Osteocyte (in vitro differentiated cells): Measurements from ENCODE around the gene PTPRN2. TPM values are rescaled to one million over a fixed set of nuclear protein-coding genes. Genes with fewer than 3 reads are reported as not detected.

Experiments used
- DNase-seq: peaks from one replicate; pipeline ENCODE4 v3.0.0; 2021; ENCODE audit warnings: mixed read lengths; ENCODE audit not compliant: unreplicated experiment; ENCODE audit errors: extremely low spot score
- H3K27ac Mint-ChIP-seq: one replicate; pipeline ENCODE4 v1.8.0; 2021; ENCODE audit warnings: mild to moderate bottlenecking, mixed read lengths; ENCODE audit not compliant: unreplicated experiment
- H3K27me3 Mint-ChIP-seq: one replicate; pipeline ENCODE4 v1.8.0; 2021; ENCODE audit warnings: mixed read lengths; ENCODE audit not compliant: unreplicated experiment
- H3K36me3 Mint-ChIP-seq: one replicate; pipeline ENCODE4 v1.8.0; 2021; ENCODE audit warnings: mixed read lengths; ENCODE audit not compliant: unreplicated experiment
- H3K4me1 Mint-ChIP-seq: one replicate; pipeline ENCODE4 v1.8.0; 2021; ENCODE audit warnings: mixed read lengths; ENCODE audit not compliant: unreplicated experiment
- H3K4me3 Mint-ChIP-seq: one replicate; pipeline ENCODE4 v1.8.0; 2021; ENCODE audit warnings: mild to moderate bottlenecking, moderate library complexity, mixed read lengths; ENCODE audit not compliant: unreplicated experiment
- H3K9me3 Mint-ChIP-seq: one replicate; pipeline ENCODE4 v1.8.0; 2021; ENCODE audit warnings: mixed read lengths; ENCODE audit not compliant: unreplicated experiment
- total RNA-seq: library from RNA; stranded (reverse); gene quantifications from 2 replicates; pipeline ENCODE4 v1.2.1, GENCODE V29; 2021
- TF ChIP-seq, protein P1 (sequence below): fragments of 200-600 bp; sonication (generic); IDR thresholded peaks from 2 replicates; pipeline ENCODE4 v1.5.0; 2021; ENCODE audit warnings: antibody characterized with exemption, mild to moderate bottlenecking, moderate library complexity

PTPRN2 gene
- total RNA-seq, 1 donor from 2014 or later, result 0.59 TPM

DNA sequence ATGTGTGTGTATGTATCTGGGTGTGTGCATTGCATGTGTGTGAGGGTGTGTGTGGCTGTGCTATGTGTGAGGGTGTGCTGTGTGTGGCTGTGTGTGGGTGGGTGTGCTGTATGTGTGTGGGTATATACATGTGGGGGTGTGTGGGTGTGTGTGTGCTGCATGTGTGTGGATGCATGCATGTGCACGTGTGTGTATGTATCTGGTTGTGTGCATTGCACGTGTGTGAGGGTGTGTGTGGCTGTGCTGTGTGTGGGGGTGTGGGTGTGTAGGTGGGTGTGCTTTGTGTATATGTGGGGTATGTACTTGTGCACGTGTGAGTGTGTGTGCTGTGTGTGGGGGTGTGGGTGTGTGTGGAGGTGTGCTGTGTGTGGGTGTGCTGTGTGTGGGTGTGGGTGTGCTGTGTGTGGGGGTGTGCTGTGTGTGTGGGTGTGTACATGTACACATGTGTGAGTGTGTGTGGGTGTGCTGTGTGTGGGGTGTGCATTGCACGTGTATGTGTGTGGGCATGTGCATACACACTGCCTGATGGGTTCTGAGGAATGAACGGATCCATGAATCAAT, 579.8 kb downstream of the PTPRN2 start:
- Mint-ChIP-seq H3K4me3 (no peak overlapping the region), H3K27ac (no peak overlapping the region), H3K4me1 (no peaks in the 10 kb centered on the region), H3K9me3 (peaks cover 37% of the 10 kb centered on the region), H3K36me3 (no peaks in the 10 kb centered on the region), H3K27me3 (no peaks in the 10 kb centered on the region)
- TF ChIP-seq, protein P1, sequence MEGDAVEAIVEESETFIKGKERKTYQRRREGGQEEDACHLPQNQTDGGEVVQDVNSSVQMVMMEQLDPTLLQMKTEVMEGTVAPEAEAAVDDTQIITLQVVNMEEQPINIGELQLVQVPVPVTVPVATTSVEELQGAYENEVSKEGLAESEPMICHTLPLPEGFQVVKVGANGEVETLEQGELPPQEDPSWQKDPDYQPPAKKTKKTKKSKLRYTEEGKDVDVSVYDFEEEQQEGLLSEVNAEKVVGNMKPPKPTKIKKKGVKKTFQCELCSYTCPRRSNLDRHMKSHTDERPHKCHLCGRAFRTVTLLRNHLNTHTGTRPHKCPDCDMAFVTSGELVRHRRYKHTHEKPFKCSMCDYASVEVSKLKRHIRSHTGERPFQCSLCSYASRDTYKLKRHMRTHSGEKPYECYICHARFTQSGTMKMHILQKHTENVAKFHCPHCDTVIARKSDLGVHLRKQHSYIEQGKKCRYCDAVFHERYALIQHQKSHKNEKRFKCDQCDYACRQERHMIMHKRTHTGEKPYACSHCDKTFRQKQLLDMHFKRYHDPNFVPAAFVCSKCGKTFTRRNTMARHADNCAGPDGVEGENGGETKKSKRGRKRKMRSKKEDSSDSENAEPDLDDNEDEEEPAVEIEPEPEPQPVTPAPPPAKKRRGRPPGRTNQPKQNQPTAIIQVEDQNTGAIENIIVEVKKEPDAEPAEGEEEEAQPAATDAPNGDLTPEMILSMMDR, result no peak
- DNase-seq, result no peak

DNA sequence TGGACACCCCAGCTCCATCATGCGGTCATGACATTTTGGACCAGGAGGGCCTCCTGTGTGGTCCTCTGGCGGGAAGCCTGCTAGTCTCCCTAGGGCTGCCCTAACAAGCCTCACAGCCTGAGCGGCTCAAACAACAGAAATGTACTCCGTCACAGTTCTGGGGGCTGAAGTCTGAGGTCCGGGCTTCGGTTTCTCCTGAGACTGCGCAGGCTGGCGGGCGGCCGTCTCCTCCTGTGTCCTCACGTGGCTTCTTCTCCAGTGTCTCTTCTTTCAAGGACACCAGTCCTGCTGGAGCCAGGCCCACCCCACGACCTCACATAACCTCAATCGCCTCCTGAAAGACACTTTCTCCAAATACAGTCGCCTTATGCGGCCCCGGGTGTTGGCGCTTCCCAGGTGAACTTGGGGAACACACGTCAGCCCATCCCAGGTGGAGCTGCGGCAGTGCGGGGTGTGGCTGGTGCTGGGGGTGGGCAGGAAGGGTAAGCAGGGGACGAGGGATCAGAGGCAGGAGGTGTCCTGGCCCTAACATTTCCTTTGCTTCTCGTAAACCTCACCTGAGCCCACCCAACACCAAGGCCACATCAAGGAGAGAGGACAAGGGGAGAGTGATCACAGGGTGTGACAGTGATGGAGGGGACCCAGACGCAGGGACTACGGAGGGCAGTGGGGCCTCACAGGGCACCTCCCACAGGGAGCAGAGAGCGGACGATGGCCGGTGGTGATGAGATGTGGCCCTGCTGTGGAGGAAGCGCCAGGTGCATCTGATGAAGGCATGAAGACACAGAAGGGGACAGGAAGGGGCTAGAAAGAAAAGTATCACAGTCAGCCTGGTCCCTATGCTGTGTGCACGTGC, 580.6 kb downstream of the PTPRN2 start:
- no peaks in the 10 kb centered on the region for H3K4me1 Mint-ChIP-seq
- H3K27me3 Mint-ChIP-seq, result no peaks in the 10 kb centered on the region
- TF ChIP-seq, protein P1, result no peak
- H3K9me3 Mint-ChIP-seq, result peaks cover 33% of the 10 kb centered on the region
- peaks cover under 1% of the 10 kb centered on the region for H3K36me3 Mint-ChIP-seq
- no peak overlapping the region for H3K4me3 Mint-ChIP-seq
- no peak for DNase-seq
- H3K27ac Mint-ChIP-seq, result no peak overlapping the region

DNA sequence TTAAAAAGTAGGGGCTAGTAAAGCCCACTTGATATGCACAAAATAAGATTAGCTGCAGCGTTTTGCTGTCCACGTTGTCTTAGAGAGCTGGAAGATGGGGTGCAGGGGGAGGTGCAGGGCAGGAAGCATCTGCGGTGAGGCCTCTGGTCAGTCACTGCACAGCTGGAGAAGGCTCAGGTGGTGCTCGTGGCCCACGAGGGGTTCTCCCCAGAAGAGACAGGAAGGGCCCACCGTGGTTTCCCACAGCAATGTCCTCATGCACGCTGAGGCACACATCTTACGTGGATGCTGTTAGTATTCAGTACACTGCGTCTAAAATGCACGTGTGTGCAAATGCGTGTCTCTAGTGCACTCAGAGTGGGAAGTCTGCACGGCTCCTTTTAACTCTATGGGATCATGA, 582.1 kb downstream of the PTPRN2 start:
- no peaks in the 10 kb centered on the region for H3K4me1 Mint-ChIP-seq
- peaks cover 32% of the 10 kb centered on the region for H3K9me3 Mint-ChIP-seq
- TF ChIP-seq, protein P1, result no peak
- no peaks in the 10 kb centered on the region for H3K27me3 Mint-ChIP-seq
- no peak for DNase-seq
- H3K36me3 Mint-ChIP-seq, result peaks cover 2% of the 10 kb centered on the region
- no peak overlapping the region for H3K4me3 Mint-ChIP-seq
- H3K27ac Mint-ChIP-seq, result no peak overlapping the region

DNA sequence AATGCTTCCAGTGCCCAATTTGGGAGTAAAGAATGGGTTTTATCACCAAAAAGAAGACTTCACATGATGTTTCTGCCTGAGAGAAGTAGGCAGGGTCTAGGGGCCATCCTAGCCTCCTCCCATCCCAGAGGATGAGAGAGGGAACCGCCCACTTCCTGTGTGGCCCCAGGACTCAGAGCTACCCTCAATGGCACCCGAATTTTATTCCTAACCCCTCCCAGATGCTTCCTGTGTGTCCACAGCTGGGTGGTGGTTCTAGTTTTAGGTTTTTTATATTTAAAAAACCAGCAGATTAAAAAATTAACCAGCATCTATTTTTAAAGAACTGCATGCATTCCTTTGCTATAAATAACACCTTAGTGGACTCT, 583.5 kb downstream of the PTPRN2 start:
- peaks cover 2% of the 10 kb centered on the region for H3K36me3 Mint-ChIP-seq
- TF ChIP-seq, protein P1, result no peak
- DNase-seq, result no peak
- no peak overlapping the region for H3K4me3 Mint-ChIP-seq
- no peaks in the 10 kb centered on the region for H3K27me3 Mint-ChIP-seq
- H3K27ac Mint-ChIP-seq, result no peak overlapping the region
- peaks cover 25% of the 10 kb centered on the region for H3K9me3 Mint-ChIP-seq
- H3K4me1 Mint-ChIP-seq, result no peaks in the 10 kb centered on the region

DNA sequence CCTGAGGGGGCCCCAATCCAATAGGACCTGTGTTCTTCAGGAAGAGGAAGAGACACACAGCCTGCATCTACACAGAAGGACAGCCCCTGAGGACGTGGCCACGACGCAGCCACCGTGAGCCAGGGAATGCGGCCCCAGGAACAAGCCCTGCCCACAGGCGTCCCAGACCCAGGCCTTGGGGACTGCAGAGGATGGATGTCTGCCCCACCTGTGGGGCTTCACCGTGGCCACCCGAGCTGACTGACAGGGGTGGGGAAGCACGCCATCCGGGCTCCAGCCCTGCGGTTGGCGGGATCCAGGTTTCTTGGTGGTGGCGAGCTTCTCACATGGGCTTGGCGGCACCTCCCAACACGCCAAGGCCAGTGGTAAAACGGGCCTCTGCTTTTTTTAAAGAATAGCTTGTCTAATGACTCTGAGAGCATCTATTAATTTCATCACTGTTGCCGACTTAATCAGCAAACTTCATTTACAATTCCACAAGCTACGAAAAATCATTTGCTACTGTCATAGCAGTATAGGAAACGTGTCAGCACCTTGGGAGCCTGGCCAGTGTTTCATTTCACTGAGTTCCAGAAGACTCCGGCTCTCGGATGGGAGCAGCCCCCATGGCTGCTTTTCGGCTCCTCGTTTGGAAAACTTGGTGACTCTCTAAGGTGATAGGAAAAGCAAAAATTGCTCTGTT, 584.0 kb downstream of the PTPRN2 start:
- H3K4me3 Mint-ChIP-seq, result no peak overlapping the region
- peaks cover 2% of the 10 kb centered on the region for H3K36me3 Mint-ChIP-seq
- no peak for DNase-seq
- TF ChIP-seq, protein P1, result no peak
- no peaks in the 10 kb centered on the region for H3K4me1 Mint-ChIP-seq
- H3K27ac Mint-ChIP-seq, result no peak overlapping the region
- no peaks in the 10 kb centered on the region for H3K27me3 Mint-ChIP-seq
- peaks cover 20% of the 10 kb centered on the region for H3K9me3 Mint-ChIP-seq
